Measurements from ENCODE around the gene CELF2. TPM values are rescaled to one million over a fixed set of nuclear protein-coding genes. Genes with fewer than 3 reads are reported as not detected.

Gene CELF2
- total and polyA plus RNA-seq, 10 donors = 13.5 to 180 (median 105) TPM

DNA sequence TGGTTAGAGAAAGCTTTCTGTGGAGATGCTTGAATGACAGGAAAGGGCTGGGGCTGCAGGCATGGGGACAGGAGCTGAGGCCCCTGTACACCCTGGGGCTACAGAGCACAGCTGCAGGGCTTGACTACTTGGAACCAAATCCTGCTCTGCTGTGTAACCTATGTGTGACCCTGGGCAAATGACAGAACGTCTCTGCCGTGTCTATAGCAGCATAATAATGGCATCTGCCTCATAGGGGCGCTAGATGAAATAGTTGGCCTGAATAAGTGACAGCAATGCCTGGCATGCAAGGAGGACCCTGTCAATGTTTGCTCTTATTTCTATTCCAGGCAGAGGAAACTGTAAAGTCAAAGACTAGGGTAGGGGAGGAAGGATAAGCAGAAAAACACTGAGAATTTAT, 339.8 kb downstream of the CELF2 start:
- Histone ChIP-seq H3K4me1 (no peaks in the 10 kb centered on the region), H3K36me3 (no peaks in the 10 kb centered on the region), H3K27ac (no peak overlapping the region), H3K4me3 (no peak overlapping the region), H3K9me3 (peaks cover 0 to 13% (median 7%) of the 10 kb centered on the region in 8 donors), H3K27me3 (replicated peaks in 1 of 7) (no peaks in the 10 kb centered on the region)
- 70 to 90% (median 82%) methylated on average over 3 of the region's 3 CpGs for WGBS, 5 donors
- no peak for DNase-seq
- TF ChIP-seq POLR2A (IDR thresholded peaks at IDR 0.05) = no peak
- no peak for TF ChIP-seq POLR2AphosphoS5 (IDR thresholded peaks at IDR 0.05)
- TF ChIP-seq, protein P1, sequence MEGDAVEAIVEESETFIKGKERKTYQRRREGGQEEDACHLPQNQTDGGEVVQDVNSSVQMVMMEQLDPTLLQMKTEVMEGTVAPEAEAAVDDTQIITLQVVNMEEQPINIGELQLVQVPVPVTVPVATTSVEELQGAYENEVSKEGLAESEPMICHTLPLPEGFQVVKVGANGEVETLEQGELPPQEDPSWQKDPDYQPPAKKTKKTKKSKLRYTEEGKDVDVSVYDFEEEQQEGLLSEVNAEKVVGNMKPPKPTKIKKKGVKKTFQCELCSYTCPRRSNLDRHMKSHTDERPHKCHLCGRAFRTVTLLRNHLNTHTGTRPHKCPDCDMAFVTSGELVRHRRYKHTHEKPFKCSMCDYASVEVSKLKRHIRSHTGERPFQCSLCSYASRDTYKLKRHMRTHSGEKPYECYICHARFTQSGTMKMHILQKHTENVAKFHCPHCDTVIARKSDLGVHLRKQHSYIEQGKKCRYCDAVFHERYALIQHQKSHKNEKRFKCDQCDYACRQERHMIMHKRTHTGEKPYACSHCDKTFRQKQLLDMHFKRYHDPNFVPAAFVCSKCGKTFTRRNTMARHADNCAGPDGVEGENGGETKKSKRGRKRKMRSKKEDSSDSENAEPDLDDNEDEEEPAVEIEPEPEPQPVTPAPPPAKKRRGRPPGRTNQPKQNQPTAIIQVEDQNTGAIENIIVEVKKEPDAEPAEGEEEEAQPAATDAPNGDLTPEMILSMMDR (IDR thresholded peaks at IDR 0.05 in 8 of 11, conservative IDR thresholded peaks at IDR 0.05 in 3 of 11) = no peak
- intact Hi-C loops (cut with DNase I; ENCODE audit: low total_unique reads) = no loop called here

GRCh38 chr10:11358011-11358410, 340.3 kb downstream of the CELF2 start:
- Histone ChIP-seq H3K36me3 (no peaks in the 10 kb centered on the region), H3K4me1 (no peaks in the 10 kb centered on the region), H3K4me3 (no peak overlapping the region), H3K27me3 (replicated peaks in 1 of 7) (no peaks in the 10 kb centered on the region), H3K9me3 (peaks cover 0 to 13% (median 7%) of the 10 kb centered on the region in 8 donors), H3K27ac (no peak overlapping the region)
- WGBS, 5 donors = 38 to 75% (median 42%) methylated on average over 3 of the region's 3 CpGs
- TF ChIP-seq POLR2A (IDR thresholded peaks at IDR 0.05) = no peak
- TF ChIP-seq, protein P1 (IDR thresholded peaks at IDR 0.05 in 8 of 11, conservative IDR thresholded peaks at IDR 0.05 in 3 of 11) = no peak
- no peak for TF ChIP-seq POLR2AphosphoS5 (IDR thresholded peaks at IDR 0.05)
- intact Hi-C loops (cut with DNase I; ENCODE audit: low total_unique reads) = no loop called here
- DNase-seq = no peak

DNA sequence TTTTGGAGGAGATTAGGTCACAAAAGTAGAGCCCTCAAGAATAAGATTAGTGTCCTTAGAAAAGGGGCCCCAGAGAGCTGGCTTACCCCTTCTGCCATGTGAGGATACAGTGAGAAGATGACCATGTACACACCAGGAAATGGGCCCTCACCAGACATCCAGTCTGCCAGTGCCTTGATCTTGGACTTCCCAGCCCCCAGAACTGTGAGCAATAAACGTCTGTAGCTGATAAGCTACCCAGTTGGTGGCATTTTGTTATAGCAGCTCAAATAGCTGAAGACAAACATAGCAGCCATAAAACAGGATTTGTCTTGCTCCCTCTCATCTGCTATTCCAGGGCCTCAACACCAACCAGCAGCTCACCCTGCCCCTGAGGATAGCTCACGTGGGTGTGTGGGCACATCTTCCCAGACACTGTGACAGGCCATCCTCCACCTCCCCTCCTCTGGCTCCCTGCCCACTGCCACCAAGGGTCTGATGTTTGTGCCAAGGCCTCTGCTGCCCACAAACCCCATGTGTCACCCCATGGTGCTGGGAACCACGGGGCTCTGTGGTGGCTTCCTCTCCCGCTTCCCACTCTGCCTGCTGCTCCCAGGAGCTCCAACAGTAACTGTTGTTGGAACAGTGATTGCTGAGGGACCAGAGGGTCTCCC, 341.4 kb downstream of the CELF2 start:
- no peak for DNase-seq
- Histone ChIP-seq H3K27me3 (replicated peaks in 1 of 7) (no peaks in the 10 kb centered on the region), H3K4me3 (no peak overlapping the region), H3K9me3 (peaks cover 0 to 13% (median 7%) of the 10 kb centered on the region in 8 donors), H3K27ac (no peak overlapping the region), H3K36me3 (no peaks in the 10 kb centered on the region), H3K4me1 (no peaks in the 10 kb centered on the region)
- TF ChIP-seq, protein P1 (IDR thresholded peaks at IDR 0.05 in 8 of 11, conservative IDR thresholded peaks at IDR 0.05 in 3 of 11) = no peak
- TF ChIP-seq POLR2AphosphoS5 (IDR thresholded peaks at IDR 0.05) (no peak), POLR2A (IDR thresholded peaks at IDR 0.05) (no peak)
- intact Hi-C loops (cut with DNase I; ENCODE audit: low total_unique reads) = no loop called here
- WGBS, 5 donors = 66 to 85% (median 78%) methylated on average over 3 to 4 of the region's 4 CpGs

- H3K9me3 ChIP-seq = peaks cover 0 to 13% (median 7%) of the 10 kb centered on the region in 8 donors
- DNase-seq = no peak
- H3K27me3 ChIP-seq (replicated peaks in 1 of 7) = no peaks in the 10 kb centered on the region
- WGBS, 5 donors = 86 to 96% (median 93%) methylated on average over 3 of the region's 3 CpGs
- no peaks in the 10 kb centered on the region for H3K36me3 ChIP-seq
- H3K4me3 ChIP-seq = no peak overlapping the region
- no peak overlapping the region for H3K27ac ChIP-seq
- TF ChIP-seq, protein P1 (IDR thresholded peaks at IDR 0.05 in 8 of 11, conservative IDR thresholded peaks at IDR 0.05 in 3 of 11) = no peak
- H3K4me1 ChIP-seq = no peaks in the 10 kb centered on the region
- intact Hi-C loops (cut with DNase I; ENCODE audit: low total_unique reads) = no loop called here
These were observed 342.2 kb downstream of the CELF2 start for GRCh38 chr10:11359869-11360268.

Measured in spleen (tissue), 11 donors.